IMR-90 (cell line): ENCODE measurements around the gene CTNNA2. TPM values are rescaled to one million over a fixed set of nuclear protein-coding genes. Genes with fewer than 3 reads are reported as not detected.

ENCODE experiments used
- ATAC-seq: fragments of 200-7000 bp; cut with Tn5 transposase; 2 replicates; pipeline ENCODE4 v1.9.1; 2020; ENCODE audit warnings: low read depth, mild to moderate bottlenecking, moderate library complexity
- BruUV-seq: library from RNA; stranded (reverse); fragments of 400-500 nt; replicated peaks from 2 replicates; lab custom pipeline; 2021; lab: Mats Ljungman, UMichigan
- CTCF ChIA-PET: fragments of 300-600 bp; formaldehyde crosslinking; extraction: SDS; loops from one replicate; lab custom pipeline; 2021; ENCODE audit warnings: antibody characterized with exemption; lab: Yijun Ruan, JAX
- POLR2A ChIA-PET: fragments of 300-600 bp; sonication (Branson Sonifier 250); formaldehyde crosslinking; loops from one replicate; lab custom pipeline; 2022; ENCODE audit warnings: antibody characterized with exemption; ENCODE audit not compliant: unreplicated experiment; lab: Charles Lee
- DNase-seq: peaks from one replicate; pipeline ENCODE4 v3.0.0; 2013
- H2AFZ ChIP-seq: replicated peaks from 2 replicates; pipeline ENCODE3; 2013; ENCODE audit warnings: low read length, mild to moderate bottlenecking; ENCODE audit not compliant: poor library complexity
- H2AK5ac ChIP-seq: 2 replicates; pipeline ENCODE4 v1.6.1; 2013; ENCODE audit warnings: low read depth, low read length, inconsistent platforms
- H2AK9ac ChIP-seq: replicated peaks from 2 replicates; pipeline ENCODE3; 2013; ENCODE audit warnings: mild to moderate bottlenecking, low read depth, low read length, moderate library complexity; ENCODE audit not compliant: poor library complexity
- H2BK120ac ChIP-seq: 2 replicates; pipeline ENCODE4 v1.6.1; 2013; ENCODE audit warnings: low read depth, low read length, inconsistent platforms
- H2BK15ac ChIP-seq: 3 replicates; pipeline ENCODE4 v1.6.1; 2013; ENCODE audit warnings: low read depth, low read length, inconsistent platforms
- H2BK20ac ChIP-seq: 2 replicates; pipeline ENCODE4 v1.6.1; 2013; ENCODE audit warnings: low read depth, mild to moderate bottlenecking, inconsistent platforms, low read length, moderate library complexity
- H2BK5ac ChIP-seq: 2 replicates; pipeline ENCODE4 v1.6.1; 2013; ENCODE audit warnings: mild to moderate bottlenecking, low read depth, low read length, inconsistent platforms; ENCODE audit not compliant: poor library complexity, severe bottlenecking
- H3K14ac ChIP-seq: replicated peaks from 2 replicates; pipeline ENCODE4 v1.6.1; 2013; ENCODE audit warnings: low read depth, low read length, inconsistent platforms
- H3K18ac ChIP-seq: 2 replicates; pipeline ENCODE4 v1.6.1; 2013; ENCODE audit warnings: low read depth, low read length, control low read depth
- H3K23ac ChIP-seq: 2 replicates; pipeline ENCODE4 v1.6.1; 2013; ENCODE audit warnings: low read depth, low read length, inconsistent platforms
- H3K27ac ChIP-seq: 2 replicates; pipeline ENCODE4 v1.5.1; 2013; ENCODE audit warnings: mild to moderate bottlenecking, control low read depth, low read length; ENCODE audit not compliant: insufficient read depth
- H3K27me3 ChIP-seq: 2 replicates; pipeline ENCODE4 v1.6.1; 2013; ENCODE audit warnings: low read length; ENCODE audit not compliant: control insufficient read depth, insufficient read depth
- H3K36me3 ChIP-seq: 2 replicates; pipeline ENCODE4 v1.6.1; 2013; ENCODE audit warnings: low read length, mixed read lengths; ENCODE audit not compliant: control insufficient read depth, insufficient read depth
- H3K4ac ChIP-seq: 2 replicates; pipeline ENCODE4 v1.6.1; 2013; ENCODE audit warnings: low read depth, low read length, inconsistent platforms
- H3K4me1 ChIP-seq: 2 replicates; pipeline ENCODE4 v1.6.1; 2013; ENCODE audit warnings: low read length, mixed read lengths; ENCODE audit not compliant: control insufficient read depth, insufficient read depth
- H3K4me2 ChIP-seq: 2 replicates; pipeline ENCODE4 v1.6.1; 2013; ENCODE audit warnings: low read depth, mild to moderate bottlenecking, control low read depth, low read length, moderate library complexity
- H3K4me3 ChIP-seq: 2 replicates; pipeline ENCODE4 v1.5.1; 2013; ENCODE audit warnings: low read depth, mild to moderate bottlenecking, control low read depth, low read length, moderate library complexity; ENCODE audit not compliant: insufficient read depth
- H3K56ac ChIP-seq: 2 replicates; pipeline ENCODE4 v1.6.1; 2013; ENCODE audit warnings: low read length, inconsistent platforms; ENCODE audit not compliant: insufficient read depth; ENCODE audit errors: extremely low read depth
- H3K79me1 ChIP-seq, 2 experiments: 2 replicates each; pipeline ENCODE4 v1.6.1; 2013; ENCODE audit warnings: low read length in 2 of 2, inconsistent platforms in 1 of 2, low read depth in 1 of 2
- H3K9ac ChIP-seq: 2 replicates; pipeline ENCODE4 v1.6.1; 2013; ENCODE audit warnings: low read depth, low read length, control low read depth
- H3K9me1 ChIP-seq: 2 replicates; pipeline ENCODE4 v1.6.1; 2013; ENCODE audit warnings: low read length, inconsistent platforms; ENCODE audit not compliant: insufficient read depth
- H3K9me3 ChIP-seq: 2 replicates; pipeline ENCODE4 v1.6.1; 2013; ENCODE audit warnings: low read length; ENCODE audit not compliant: control insufficient read depth, insufficient read depth
- H4K20me1 ChIP-seq: 2 replicates; pipeline ENCODE4 v1.6.1; 2013; ENCODE audit warnings: low read length, inconsistent platforms; ENCODE audit not compliant: insufficient read depth
- H4K5ac ChIP-seq: 2 replicates; pipeline ENCODE4 v1.6.1; 2013; ENCODE audit warnings: mild to moderate bottlenecking, low read depth, low read length, control low read depth
- H4K8ac ChIP-seq, 2 experiments: 2 replicates each; pipeline ENCODE4 v1.6.1; 2013; ENCODE audit warnings: low read depth in 2 of 2, low read length in 2 of 2, control low read depth in 1 of 2, inconsistent platforms in 1 of 2
- H4K91ac ChIP-seq: 2 replicates; pipeline ENCODE4 v1.6.1; 2013; ENCODE audit warnings: low read depth, low read length, inconsistent platforms; ENCODE audit not compliant: insufficient read depth
- BHLHE40 ChIP-seq: fragments of 150-350 bp; IDR thresholded peaks from 2 replicates; pipeline ENCODE4 v1.6.1; 2016; ENCODE audit warnings: mild to moderate bottlenecking, low read depth, low read length
- CEBPB ChIP-seq: IDR thresholded peaks from 2 replicates; pipeline ENCODE4 v1.6.1; 2012; ENCODE audit warnings: low read depth, low read length, improper control_type of control experiment
- CHD1 ChIP-seq: IDR thresholded peaks from 2 replicates; pipeline ENCODE4 v1.6.1; 2012; ENCODE audit warnings: low read depth, low read length, improper control_type of control experiment
- FOS ChIP-seq: fragments of 150-350 bp; IDR thresholded peaks from 2 replicates; pipeline ENCODE4 v1.6.1; 2016; ENCODE audit warnings: low read depth, low read length
- MAFK ChIP-seq: IDR thresholded peaks from 2 replicates; pipeline ENCODE4 v1.6.1; 2012; ENCODE audit warnings: low read depth, low read length, improper control_type of control experiment
- MAZ ChIP-seq: IDR thresholded peaks from 2 replicates; pipeline ENCODE4 v1.6.1; 2012; ENCODE audit warnings: low read depth, mild to moderate bottlenecking, low read length, improper control_type of control experiment, moderate library complexity, borderline replicate concordance
- MXI1 ChIP-seq: IDR thresholded peaks from 2 replicates; pipeline ENCODE4 v1.6.1; 2012; ENCODE audit warnings: low read depth, mild to moderate bottlenecking, low read length, moderate library complexity, borderline replicate concordance
- NFE2L2 ChIP-seq: fragments of 150-350 bp; IDR thresholded peaks from 2 replicates; pipeline ENCODE4 v1.6.1; 2016; ENCODE audit warnings: low read depth, mild to moderate bottlenecking, low read length
- POLR2A ChIP-seq: IDR thresholded peaks from 2 replicates; pipeline ENCODE4 v1.6.1; 2012; ENCODE audit warnings: mild to moderate bottlenecking, low read depth, low read length
- RAD21 ChIP-seq: IDR thresholded peaks from 2 replicates; pipeline ENCODE4 v1.6.1; 2012; ENCODE audit warnings: low read length, improper control_type of control experiment
- RCOR1 ChIP-seq: IDR thresholded peaks from 2 replicates; pipeline ENCODE4 v1.6.1; 2012; ENCODE audit warnings: mild to moderate bottlenecking, low read length, improper control_type of control experiment; ENCODE audit not compliant: insufficient replicate concordance
- RFX5 ChIP-seq: IDR thresholded peaks from 2 replicates; pipeline ENCODE4 v1.8.0; 2012; ENCODE audit warnings: low read depth, mild to moderate bottlenecking, low read length, moderate library complexity
- SMC3 ChIP-seq: fragments of 150-350 bp; IDR thresholded peaks from 2 replicates; pipeline ENCODE4 v1.6.1; 2016; ENCODE audit warnings: low read depth, mild to moderate bottlenecking, antibody characterized with exemption, low read length, moderate library complexity
- WGBS, 2 experiments: methylation state at CpG; one replicate each; pipeline versions ENCODE4 v1.1.5 to v1.1.7; 2013; ENCODE audit warnings: missing lambda C conversion rate in 2 of 2; ENCODE audit not compliant: insufficient read length in 1 of 2; ENCODE audit errors: extremely low coverage in 2 of 2; 5-methylcytosine and 5-hydroxymethylcytosine counted together
- dilution Hi-C: fragments of 300-500 bp; cut with HindIII; formaldehyde crosslinking; loops from one replicate; pipeline ENCODE4 v1.14.3; 2018; ENCODE audit warnings: low sequenced_read_pairs; ENCODE audit not compliant: unreplicated experiment
- in situ Hi-C: fragments of 300-500 bp; cut with MboI; formaldehyde crosslinking; loops from 3 replicates; pipeline ENCODE4 v1.14.3; 2019; ENCODE audit warnings: low sequenced_read_pairs, inconsistent platforms, mixed read lengths
- intact Hi-C: fragments of 100-400 bp; cut with micrococcal nuclease; formaldehyde crosslinking; loops from 2 replicates; pipeline ENCODE4 v1.10.0; 2022
- polyA plus RNA-seq, 3 experiments: library from polyadenylated mRNA; depleted of rRNA; stranded (reverse); fragments of >200 nt; gene quantifications; 2 replicates each; pipeline ENCODE4 v1.2.3, GENCODE V29; 2012; ENCODE audit warnings: low replicate concordance in 1 of 3
- total RNA-seq: library from RNA; depleted of rRNA; stranded (reverse); fragments of >200 nt; gene quantifications from 2 replicates; pipeline ENCODE4 v1.2.3, GENCODE V29; 2012
- TF ChIP-seq, protein P1 (sequence below): fragments of 150-350 bp; IDR thresholded peaks from 2 replicates; pipeline ENCODE4 v1.6.1; 2017; ENCODE audit warnings: mild to moderate bottlenecking, antibody characterized with exemption, low read length, low read depth
- TF ChIP-seq, protein P2 (sequence below): fragments of 150-350 bp; IDR thresholded peaks from 2 replicates; pipeline ENCODE4 v1.6.1; 2016; ENCODE audit warnings: low read depth, mild to moderate bottlenecking, low read length, moderate library complexity, borderline replicate concordance
- TF ChIP-seq, protein P3 (sequence below): conservative IDR thresholded peaks from 2 replicates; pipeline ENCODE4 v1.5.1; 2012; ENCODE audit warnings: mild to moderate bottlenecking, low read depth, low read length, improper control_type of control experiment

Gene CTNNA2
- total and polyA plus RNA-seq, 2 of the 4 experiments (the other 2 are of a cell fraction): not detected

DNA sequence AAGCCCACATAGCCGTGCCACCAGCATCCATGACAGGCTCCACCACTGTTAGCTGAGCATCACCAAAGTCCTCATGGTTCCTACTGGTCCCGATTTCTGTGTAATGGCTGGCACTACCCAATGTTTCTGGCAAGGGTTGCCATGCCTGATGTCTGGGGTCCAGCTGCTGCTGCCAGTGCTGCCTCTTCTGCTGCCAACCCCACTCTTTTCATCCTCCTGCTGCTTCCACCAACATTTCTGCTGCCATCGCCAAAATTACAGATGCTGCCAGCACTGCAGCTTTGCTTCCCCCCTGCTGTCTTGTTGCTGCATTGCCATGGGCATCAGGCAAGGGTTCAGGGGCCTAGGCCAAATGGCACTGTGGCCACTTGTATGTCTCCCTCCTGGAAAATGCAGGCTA lies 638.8 kb downstream of the CTNNA2 start:
- Histone ChIP-seq H4K20me1 (no peaks in the 10 kb centered on the region), H2BK120ac (no peak overlapping the region), H3K79me1 (no peaks in the 10 kb centered on the region), H3K36me3 (no peaks in the 10 kb centered on the region), H3K14ac (no peak overlapping the region), H3K18ac (no peak overlapping the region), H2AK9ac (no peak overlapping the region), H3K4ac (no peak overlapping the region), H3K9me3 (no peaks in the 10 kb centered on the region), H3K27me3 (peaks cover 2% of the 10 kb centered on the region), H4K5ac (no peak overlapping the region), H2BK15ac (no peak overlapping the region), H2AK5ac (no peak overlapping the region), H2BK20ac (no peak overlapping the region), H3K9ac (no peak overlapping the region), H4K91ac (no peak overlapping the region), H4K8ac (no peak overlapping the region), H3K4me1 (no peaks in the 10 kb centered on the region), H3K56ac (no peak overlapping the region), H3K27ac (no peak overlapping the region), H3K4me3 (no peak overlapping the region), H3K23ac (no peak overlapping the region), H2AFZ (no peak overlapping the region), H2BK5ac (no peak overlapping the region), H3K4me2 (no peak overlapping the region), H3K9me1 (no peaks in the 10 kb centered on the region)
- CTCF ChIA-PET: no interaction called here
- WGBS, 2 experiments: 63% methylated on average over 2 of the region's 3 CpGs; no CpG with 5 or more reads in 1 of the 2 experiments
- POLR2A ChIA-PET: no interaction called here
- ATAC-seq (no peak), DNase-seq (no peak)
- BruUV-seq: no TSS peak
- in situ Hi-C loops: no loop called here
- intact Hi-C loops: no loop called here
- dilution Hi-C loops: no loop called here
- TF ChIP-seq POLR2A (no peak), RCOR1 (no peak), NFE2L2 (no peak), MXI1 (no peak), SMC3 (no peak), MAFK (no peak), MAZ (no peak), RAD21 (no peak), CEBPB (no peak), RFX5 (no peak), FOS (no peak), BHLHE40 (no peak), CHD1 (no peak)
- TF ChIP-seq, protein P1, sequence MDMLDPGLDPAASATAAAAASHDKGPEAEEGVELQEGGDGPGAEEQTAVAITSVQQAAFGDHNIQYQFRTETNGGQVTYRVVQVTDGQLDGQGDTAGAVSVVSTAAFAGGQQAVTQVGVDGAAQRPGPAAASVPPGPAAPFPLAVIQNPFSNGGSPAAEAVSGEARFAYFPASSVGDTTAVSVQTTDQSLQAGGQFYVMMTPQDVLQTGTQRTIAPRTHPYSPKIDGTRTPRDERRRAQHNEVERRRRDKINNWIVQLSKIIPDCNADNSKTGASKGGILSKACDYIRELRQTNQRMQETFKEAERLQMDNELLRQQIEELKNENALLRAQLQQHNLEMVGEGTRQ: no peak
- TF ChIP-seq, protein P2, sequence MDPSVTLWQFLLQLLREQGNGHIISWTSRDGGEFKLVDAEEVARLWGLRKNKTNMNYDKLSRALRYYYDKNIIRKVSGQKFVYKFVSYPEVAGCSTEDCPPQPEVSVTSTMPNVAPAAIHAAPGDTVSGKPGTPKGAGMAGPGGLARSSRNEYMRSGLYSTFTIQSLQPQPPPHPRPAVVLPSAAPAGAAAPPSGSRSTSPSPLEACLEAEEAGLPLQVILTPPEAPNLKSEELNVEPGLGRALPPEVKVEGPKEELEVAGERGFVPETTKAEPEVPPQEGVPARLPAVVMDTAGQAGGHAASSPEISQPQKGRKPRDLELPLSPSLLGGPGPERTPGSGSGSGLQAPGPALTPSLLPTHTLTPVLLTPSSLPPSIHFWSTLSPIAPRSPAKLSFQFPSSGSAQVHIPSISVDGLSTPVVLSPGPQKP: no peak
- TF ChIP-seq, protein P3, sequence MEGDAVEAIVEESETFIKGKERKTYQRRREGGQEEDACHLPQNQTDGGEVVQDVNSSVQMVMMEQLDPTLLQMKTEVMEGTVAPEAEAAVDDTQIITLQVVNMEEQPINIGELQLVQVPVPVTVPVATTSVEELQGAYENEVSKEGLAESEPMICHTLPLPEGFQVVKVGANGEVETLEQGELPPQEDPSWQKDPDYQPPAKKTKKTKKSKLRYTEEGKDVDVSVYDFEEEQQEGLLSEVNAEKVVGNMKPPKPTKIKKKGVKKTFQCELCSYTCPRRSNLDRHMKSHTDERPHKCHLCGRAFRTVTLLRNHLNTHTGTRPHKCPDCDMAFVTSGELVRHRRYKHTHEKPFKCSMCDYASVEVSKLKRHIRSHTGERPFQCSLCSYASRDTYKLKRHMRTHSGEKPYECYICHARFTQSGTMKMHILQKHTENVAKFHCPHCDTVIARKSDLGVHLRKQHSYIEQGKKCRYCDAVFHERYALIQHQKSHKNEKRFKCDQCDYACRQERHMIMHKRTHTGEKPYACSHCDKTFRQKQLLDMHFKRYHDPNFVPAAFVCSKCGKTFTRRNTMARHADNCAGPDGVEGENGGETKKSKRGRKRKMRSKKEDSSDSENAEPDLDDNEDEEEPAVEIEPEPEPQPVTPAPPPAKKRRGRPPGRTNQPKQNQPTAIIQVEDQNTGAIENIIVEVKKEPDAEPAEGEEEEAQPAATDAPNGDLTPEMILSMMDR: no peak
